ENCODE data around the gene GPR141. TPM values are rescaled to one million over a fixed set of nuclear protein-coding genes. Genes with fewer than 3 reads are reported as not detected.

Gene GPR141
- total RNA-seq, 8 experiments from 2014 or later, result 0.29 to 3.4 (median 0.63) TPM; not detected in 5

DNA sequence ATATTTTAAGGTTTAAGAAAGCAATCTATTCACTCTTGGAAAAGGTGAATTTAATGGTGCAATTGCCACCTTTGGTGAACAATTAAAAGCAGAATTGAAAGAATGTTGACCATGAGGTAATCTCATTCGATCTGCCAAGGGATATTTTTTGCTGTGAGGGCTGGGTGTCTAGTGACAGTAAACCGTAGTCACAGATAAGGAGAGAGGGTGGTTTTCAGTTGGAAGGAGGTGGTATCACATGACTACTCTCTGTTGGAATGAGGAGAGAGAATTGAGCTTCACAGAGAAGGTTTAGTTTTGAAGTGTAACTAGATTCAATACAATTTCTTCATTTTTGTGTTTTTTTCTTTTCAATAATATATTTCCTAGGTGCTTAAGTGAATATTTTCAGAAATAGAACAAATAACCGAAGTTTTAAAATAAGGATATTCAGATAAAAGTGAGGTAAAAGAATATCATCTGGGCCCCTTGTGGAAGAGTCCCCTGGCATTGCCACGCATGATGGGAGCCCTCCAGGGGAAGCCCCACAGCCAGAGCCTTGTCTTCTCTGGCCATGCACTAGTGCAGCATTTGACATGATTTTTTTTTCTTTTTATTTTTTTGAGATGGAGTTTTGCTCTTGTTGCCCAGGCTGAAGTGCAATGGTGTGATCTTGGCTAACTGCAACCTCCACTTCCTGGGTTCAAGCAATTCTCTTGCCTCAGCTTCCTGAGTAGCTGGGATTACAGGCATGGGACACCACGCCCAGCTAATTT lies 73.4 kb downstream of the GPR141 start:
- ATAC-seq (replicated peaks in 6 of 8), result no peak
- in situ Hi-C loops (cut with MboI; ENCODE audit: low pct_unique_long_range_greater_than_20kb in 2 of 9, low sequenced_read_pairs in 9 of 9, unreplicated experiment in 9 of 9), result no loop called here
- Histone ChIP-seq H3K4me1 (replicated peaks in 1 of 2) (peaks cover 3 to 4% of the 10 kb centered on the region in 2 donors), H3K4me3 (no peak overlapping the region), H3K27ac (no peak overlapping the region)
- WGBS, 10 experiments, result 9 to 100% (median 80%) methylated on average over 1 to 5 of the region's 5 CpGs

- peaks cover 3 to 4% of the 10 kb centered on the region in 2 donors for H3K4me1 ChIP-seq (replicated peaks in 1 of 2)
- ATAC-seq (replicated peaks in 6 of 8), result no peak
- in situ Hi-C loops (cut with MboI; ENCODE audit: low pct_unique_long_range_greater_than_20kb in 2 of 9, low sequenced_read_pairs in 9 of 9, unreplicated experiment in 9 of 9), result no loop called here
These were observed 74.0 kb downstream of the GPR141 start for GRCh38 chr7:37757563-37757962.

DNA sequence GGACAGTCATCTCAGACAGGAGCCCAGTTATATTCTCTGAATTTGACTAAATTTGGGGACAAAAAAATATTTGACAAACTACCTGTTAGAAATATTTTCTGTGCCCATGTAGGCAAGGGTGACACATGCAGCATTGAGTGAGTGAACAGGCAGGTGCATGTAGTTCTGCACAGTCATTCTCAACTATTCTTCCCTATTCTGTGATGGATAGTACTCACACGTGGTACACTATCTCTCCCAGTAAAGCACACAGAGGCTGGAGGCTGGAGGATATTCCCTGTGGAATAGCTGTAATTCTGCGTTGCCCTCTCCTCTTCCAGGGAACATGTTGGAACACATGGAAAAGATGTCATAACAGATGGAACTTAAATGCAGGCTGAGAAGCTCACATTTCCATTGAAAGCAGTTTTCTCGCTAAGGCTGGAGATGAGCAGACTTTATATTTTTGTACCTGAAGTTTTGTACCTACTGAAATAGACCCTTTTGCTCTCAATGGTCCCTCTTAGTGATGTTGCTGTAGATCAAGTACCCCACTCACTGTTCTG lies 75.0 kb downstream of the GPR141 start:
- no peak overlapping the region for H3K4me3 ChIP-seq
- in situ Hi-C loops (cut with MboI; ENCODE audit: low pct_unique_long_range_greater_than_20kb in 2 of 9, low sequenced_read_pairs in 9 of 9, unreplicated experiment in 9 of 9), result no loop called here
- peak in 5 of 8 experiments; percentile 24 to 64 (median 62) for ATAC-seq (replicated peaks in 6 of 8)
- 0 to 100% (median 80%) methylated on average over 1 to 2 of the region's 3 CpGs; no CpG with 5 or more reads in 3 of the 10 experiments for WGBS, 10 experiments
- no peak overlapping the region for H3K27ac ChIP-seq
- H3K4me1 ChIP-seq (replicated peaks in 1 of 2), result peaks cover 3 to 4% of the 10 kb centered on the region in 2 donors

More at GRCh38 chr7:37757563-37757962, 74.0 kb downstream of the GPR141 start:
- no peak overlapping the region for H3K27ac ChIP-seq
- WGBS, 10 experiments, result 0 to 100% (median 75%) methylated on average over 1 to 3 of the region's 3 CpGs; no CpG with 5 or more reads in 4 of the 10 experiments
- H3K4me3 ChIP-seq, result no peak overlapping the region

GRCh38 chr7:37759526-37759925 lies 76.0 kb downstream of the GPR141 start:
- peak in 6 of 8 experiments; percentile 11 to 94 (median 50) for ATAC-seq (replicated peaks in 6 of 8)
- in situ Hi-C loops (cut with MboI; ENCODE audit: low pct_unique_long_range_greater_than_20kb in 2 of 9, low sequenced_read_pairs in 9 of 9, unreplicated experiment in 9 of 9), result no loop called here
- Histone ChIP-seq H3K4me3 (no peak overlapping the region), H3K27ac (no peak overlapping the region), H3K4me1 (replicated peaks in 1 of 2) (peaks cover 3 to 4% of the 10 kb centered on the region in 2 donors)
- 0 to 87% (median 40%) methylated on average over 1 to 5 of the region's 5 CpGs; no CpG with 5 or more reads in 4 of the 10 experiments for WGBS, 10 experiments

DNA sequence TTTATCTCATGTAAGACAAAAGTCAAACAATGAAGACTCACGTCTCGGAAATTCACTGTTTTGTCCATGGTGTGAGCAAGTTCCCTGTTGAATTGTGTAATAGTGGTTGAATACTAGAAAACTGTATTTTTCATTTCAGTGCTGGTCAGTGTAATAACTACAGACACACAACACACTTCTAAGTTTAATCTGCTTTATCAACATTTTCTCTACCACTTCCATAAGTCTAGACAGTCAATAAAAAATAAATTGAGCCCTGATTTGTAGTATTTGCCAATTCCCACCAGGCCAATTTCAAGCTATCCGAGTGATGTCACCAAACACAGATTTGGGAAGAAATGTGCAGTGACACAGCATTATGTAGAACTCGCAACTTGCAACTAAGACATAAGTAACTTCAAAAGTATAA lies 81.9 kb downstream of the GPR141 start:
- 39 to 100% (median 98%) methylated on average over 1 to 4 of the region's 4 CpGs; no CpG with 5 or more reads in 2 of the 10 experiments for WGBS, 10 experiments
- H3K27ac ChIP-seq, result no peak overlapping the region
- in situ Hi-C loops (cut with MboI; ENCODE audit: low pct_unique_long_range_greater_than_20kb in 2 of 9, low sequenced_read_pairs in 9 of 9, unreplicated experiment in 9 of 9), result no loop called here
- H3K4me1 ChIP-seq (replicated peaks in 1 of 2), result no peaks in the 10 kb centered on the region
- H3K4me3 ChIP-seq, result no peak overlapping the region
- no peak for ATAC-seq (replicated peaks in 6 of 8)

DNA sequence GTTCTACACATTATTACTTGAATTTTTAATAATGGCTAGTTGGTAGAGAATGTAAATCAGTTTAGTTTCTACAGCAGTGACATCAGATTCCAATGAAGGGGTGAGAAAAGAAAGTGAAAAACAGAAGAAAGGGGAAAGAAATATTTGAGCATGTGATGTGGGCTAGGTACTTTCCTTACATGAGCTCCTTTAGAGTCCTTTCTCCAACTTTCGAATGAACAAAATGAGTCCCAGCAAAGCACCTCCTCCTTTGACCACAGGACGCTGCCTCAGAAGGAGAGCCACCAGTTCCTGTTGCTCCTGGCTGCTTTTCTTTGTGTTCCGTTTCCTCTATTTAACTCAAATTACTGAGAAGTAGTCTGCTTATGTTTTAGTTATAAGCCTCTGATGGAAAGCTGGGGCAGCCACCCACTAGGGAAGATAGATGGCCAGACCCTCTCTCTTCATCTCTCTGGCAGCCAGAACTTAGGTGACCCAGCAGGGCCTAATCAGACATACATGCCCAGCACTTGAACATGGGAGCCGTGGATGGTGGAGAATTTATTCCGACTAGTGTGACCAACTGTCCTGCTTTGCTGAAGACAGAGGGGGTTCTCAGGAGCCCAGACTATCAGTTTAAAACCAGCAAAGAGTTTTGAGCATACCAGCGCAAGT lies 82.4 kb downstream of the GPR141 start:
- Histone ChIP-seq H3K4me1 (replicated peaks in 1 of 2) (no peaks in the 10 kb centered on the region), H3K4me3 (no peak overlapping the region), H3K27ac (no peak overlapping the region)
- in situ Hi-C loops (cut with MboI; ENCODE audit: low pct_unique_long_range_greater_than_20kb in 2 of 9, low sequenced_read_pairs in 9 of 9, unreplicated experiment in 9 of 9), result no loop called here
- 17 to 93% (median 79%) methylated on average over 2 to 4 of the region's 6 CpGs; no CpG with 5 or more reads in 1 of the 10 experiments for WGBS, 10 experiments
- ATAC-seq (replicated peaks in 6 of 8), result no peak

DNA sequence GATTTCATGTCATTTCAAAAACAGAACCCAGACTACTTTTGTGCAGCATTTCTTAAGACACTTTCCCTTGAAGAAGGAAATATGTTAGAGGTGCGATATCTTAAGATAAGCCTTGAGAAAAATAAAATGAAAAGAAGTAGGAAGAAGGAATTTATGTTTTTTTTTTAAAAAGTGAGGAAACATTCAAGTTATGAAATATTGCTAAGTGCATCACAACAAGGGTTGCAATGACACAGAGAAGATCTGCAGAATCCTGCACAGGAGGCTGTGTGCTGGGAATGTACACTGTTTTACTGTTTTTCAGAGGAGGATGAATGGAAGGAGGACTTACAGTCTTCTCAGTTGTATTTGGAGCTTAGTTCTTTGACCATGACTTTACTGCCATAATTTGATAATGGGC lies 85.0 kb downstream of the GPR141 start:
- H3K4me1 ChIP-seq (replicated peaks in 1 of 2), result no peaks in the 10 kb centered on the region
- H3K4me3 ChIP-seq, result no peak overlapping the region
- in situ Hi-C loops (cut with MboI; ENCODE audit: low pct_unique_long_range_greater_than_20kb in 2 of 9, low sequenced_read_pairs in 9 of 9, unreplicated experiment in 9 of 9), result no loop called here
- no peak for ATAC-seq (replicated peaks in 6 of 8)
- H3K27ac ChIP-seq, result no peak overlapping the region
- 17 to 100% (median 89%) methylated on average over 1 of the region's 1 CpG; no CpG with 5 or more reads in 1 of the 10 experiments for WGBS, 10 experiments

- 14 to 100% (median 80%) methylated on average over 1 of the region's 1 CpG; no CpG with 5 or more reads in 3 of the 10 experiments for WGBS, 10 experiments
- H3K4me1 ChIP-seq (replicated peaks in 1 of 2), result no peaks in the 10 kb centered on the region
- in situ Hi-C loops (cut with MboI; ENCODE audit: low pct_unique_long_range_greater_than_20kb in 2 of 9, low sequenced_read_pairs in 9 of 9, unreplicated experiment in 9 of 9), result no loop called here
- no peak overlapping the region for H3K4me3 ChIP-seq
- no peak overlapping the region for H3K27ac ChIP-seq
- ATAC-seq (replicated peaks in 6 of 8), result no peak
These were observed 85.7 kb downstream of the GPR141 start for GRCh38 chr7:37769291-37769690.

DNA sequence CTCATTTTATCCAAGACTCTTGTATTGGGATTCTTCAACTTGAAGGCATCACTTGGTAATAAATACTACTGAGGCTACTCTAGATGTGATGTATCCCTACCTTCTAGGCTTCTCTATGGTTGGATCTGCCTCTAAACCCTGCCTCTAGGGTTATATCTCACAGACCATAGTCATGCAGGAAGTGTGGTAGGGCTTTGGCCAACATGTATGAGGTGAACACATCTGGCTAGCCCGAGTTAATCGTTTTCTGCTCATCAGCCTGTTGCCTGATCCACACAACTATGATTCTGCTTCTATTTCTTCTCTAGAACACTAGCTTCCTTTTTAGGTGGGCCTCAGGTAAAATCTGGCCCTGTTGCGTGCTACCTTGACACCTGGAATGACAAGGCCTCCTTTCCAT lies 86.2 kb downstream of the GPR141 start:
- in situ Hi-C loops (cut with MboI; ENCODE audit: low pct_unique_long_range_greater_than_20kb in 2 of 9, low sequenced_read_pairs in 9 of 9, unreplicated experiment in 9 of 9), result no loop called here
- WGBS, 10 experiments, result 10 to 100% (median 60%) methylated on average over 1 to 3 of the region's 3 CpGs; no CpG with 5 or more reads in 5 of the 10 experiments
- Histone ChIP-seq H3K4me1 (replicated peaks in 1 of 2) (no peaks in the 10 kb centered on the region), H3K27ac (no peak overlapping the region), H3K4me3 (no peak overlapping the region)
- ATAC-seq (replicated peaks in 6 of 8), result no peak

DNA sequence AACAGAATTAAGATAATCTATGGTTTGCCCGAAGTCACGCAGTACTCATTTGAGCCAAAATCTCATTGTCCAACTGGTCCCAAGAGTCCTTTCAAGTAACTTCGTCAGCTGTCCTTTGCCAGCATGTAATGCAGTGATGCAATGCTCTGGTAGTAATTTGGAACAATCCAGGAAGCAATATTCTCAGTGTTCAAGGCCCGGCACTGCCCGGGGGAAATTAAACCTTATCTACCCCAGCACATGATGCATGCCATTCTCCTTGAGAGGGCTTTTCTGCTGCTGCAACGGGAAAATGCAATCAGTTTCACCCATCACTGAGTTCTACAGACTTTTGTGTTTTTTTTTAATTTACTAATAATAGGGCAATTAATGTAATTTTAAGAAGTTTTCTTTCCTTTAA lies 87.3 kb downstream of the GPR141 start:
- no peaks in the 10 kb centered on the region for H3K4me1 ChIP-seq (replicated peaks in 1 of 2)
- in situ Hi-C loops (cut with MboI; ENCODE audit: low pct_unique_long_range_greater_than_20kb in 2 of 9, low sequenced_read_pairs in 9 of 9, unreplicated experiment in 9 of 9), result no loop called here
- ATAC-seq (replicated peaks in 6 of 8), result no peak
- 15 to 100% (median 76%) methylated on average over 3 to 6 of the region's 6 CpGs; no CpG with 5 or more reads in 1 of the 10 experiments for WGBS, 10 experiments
- H3K4me3 ChIP-seq, result no peak overlapping the region
- no peak overlapping the region for H3K27ac ChIP-seq

DNA sequence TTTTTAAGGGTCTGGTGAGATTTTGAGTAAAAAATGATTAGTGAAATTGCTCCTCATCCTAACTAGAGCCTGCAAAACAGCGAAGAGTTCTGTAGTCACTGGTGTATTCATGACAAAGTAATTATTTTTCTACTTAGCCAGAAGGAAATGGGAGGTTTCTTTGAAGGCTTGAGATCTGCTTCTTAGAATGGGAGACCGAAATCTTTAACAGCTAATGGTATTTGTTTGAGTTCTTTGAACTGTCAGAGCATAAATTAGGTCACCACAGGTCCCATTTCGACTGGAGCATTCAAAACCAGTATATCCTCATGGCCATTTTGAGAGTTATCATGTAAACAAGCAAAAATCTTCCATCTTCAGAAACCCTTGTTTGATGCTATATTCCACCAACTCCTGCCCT lies 87.8 kb downstream of the GPR141 start:
- Histone ChIP-seq H3K4me1 (replicated peaks in 1 of 2) (no peaks in the 10 kb centered on the region), H3K27ac (no peak overlapping the region), H3K4me3 (no peak overlapping the region)
- ATAC-seq (replicated peaks in 6 of 8), result no peak
- 0 to 71% (median 57%) methylated on average over 1 to 3 of the region's 3 CpGs for WGBS, 10 experiments
- in situ Hi-C loops (cut with MboI; ENCODE audit: low pct_unique_long_range_greater_than_20kb in 2 of 9, low sequenced_read_pairs in 9 of 9, unreplicated experiment in 9 of 9), result no loop called here

- H3K4me1 ChIP-seq (replicated peaks in 1 of 2), result no peaks in the 10 kb centered on the region
- H3K27ac ChIP-seq, result no peak overlapping the region
- 0 to 83% (median 50%) methylated on average over 1 of the region's 1 CpG; no CpG with 5 or more reads in 2 of the 10 experiments for WGBS, 10 experiments
- no peak for ATAC-seq (replicated peaks in 6 of 8)
- H3K4me3 ChIP-seq, result no peak overlapping the region
- in situ Hi-C loops (cut with MboI; ENCODE audit: low pct_unique_long_range_greater_than_20kb in 2 of 9, low sequenced_read_pairs in 9 of 9, unreplicated experiment in 9 of 9), result no loop called here
These were observed 88.2 kb downstream of the GPR141 start for GRCh38 chr7:37771801-37772200.

- H3K27ac ChIP-seq, result no peak overlapping the region
- H3K4me3 ChIP-seq, result no peak overlapping the region
- ATAC-seq (replicated peaks in 6 of 8), result no peak
- in situ Hi-C loops (cut with MboI; ENCODE audit: low pct_unique_long_range_greater_than_20kb in 2 of 9, low sequenced_read_pairs in 9 of 9, unreplicated experiment in 9 of 9), result no loop called here
- 0 to 92% (median 35%) methylated on average over 1 to 3 of the region's 3 CpGs; no CpG with 5 or more reads in 4 of the 10 experiments for WGBS, 10 experiments
- H3K4me1 ChIP-seq (replicated peaks in 1 of 2), result no peaks in the 10 kb centered on the region
These were observed 92.4 kb downstream of the GPR141 start for GRCh38 chr7:37775921-37776320.
